COLO668 (cell line): ENCODE results near the gene GRHPR.
"Not testable (repeated sequence)": the region's sequence is repeated elsewhere in the genome, so short reads cannot be mapped to it uniquely, and the experiment has no call there.

ENCODE experiments used
- DNase-seq: peaks from one replicate; lab custom pipeline; 2025; ENCODE audit not compliant: unreplicated experiment; lab: John Stamatoyannopoulos, UW

GRHPR gene

DNA sequence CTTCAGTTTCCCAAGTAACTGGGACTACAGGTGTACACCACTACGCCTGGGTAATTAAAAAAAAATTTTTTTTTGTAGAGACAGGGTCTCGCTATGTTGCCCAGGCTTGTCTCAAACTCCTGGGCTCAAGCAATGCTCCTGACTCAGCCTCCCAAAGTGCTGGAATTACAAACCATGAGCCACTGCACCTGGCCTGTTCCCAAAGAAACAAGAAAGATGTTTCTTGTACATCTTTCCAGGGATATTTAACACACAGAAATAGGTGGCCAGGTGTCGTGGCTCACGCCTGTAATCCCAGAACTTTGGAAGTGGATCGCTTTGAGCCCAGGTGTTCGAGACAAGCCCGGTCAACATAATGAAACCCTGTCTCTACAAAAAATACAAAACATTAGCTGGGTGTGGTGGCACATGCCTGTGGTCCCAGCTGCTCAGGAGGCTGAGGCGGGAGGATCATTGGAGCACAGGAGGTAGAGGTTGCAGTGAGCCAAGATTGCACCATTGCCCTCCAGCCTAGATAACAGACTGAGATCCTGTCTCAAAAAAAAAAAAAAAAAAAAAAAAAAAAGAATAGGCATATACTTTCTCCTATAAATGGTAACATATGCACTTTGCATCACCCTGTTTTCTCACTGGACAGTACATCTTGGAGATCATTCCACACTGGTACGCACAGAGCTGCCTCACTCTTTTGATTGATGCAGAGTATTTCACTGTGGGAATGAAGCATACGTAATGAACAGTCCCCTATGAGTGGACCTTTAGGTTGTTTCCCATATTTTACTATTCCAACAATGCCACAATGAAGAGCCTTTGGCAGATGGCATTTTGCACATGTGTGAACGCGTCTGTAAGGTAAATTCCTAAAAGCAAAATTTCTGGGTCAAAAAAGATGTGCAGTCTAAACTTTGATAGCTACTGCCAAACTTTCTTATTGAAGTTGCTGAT is 2.0 kb upstream of the GRHPR start:
- DNase-seq = no peak

- DNase-seq = no peak
Measured at GRCh38 chr9:37421914-37422288, 595 bp upstream of the GRHPR start.

DNA sequence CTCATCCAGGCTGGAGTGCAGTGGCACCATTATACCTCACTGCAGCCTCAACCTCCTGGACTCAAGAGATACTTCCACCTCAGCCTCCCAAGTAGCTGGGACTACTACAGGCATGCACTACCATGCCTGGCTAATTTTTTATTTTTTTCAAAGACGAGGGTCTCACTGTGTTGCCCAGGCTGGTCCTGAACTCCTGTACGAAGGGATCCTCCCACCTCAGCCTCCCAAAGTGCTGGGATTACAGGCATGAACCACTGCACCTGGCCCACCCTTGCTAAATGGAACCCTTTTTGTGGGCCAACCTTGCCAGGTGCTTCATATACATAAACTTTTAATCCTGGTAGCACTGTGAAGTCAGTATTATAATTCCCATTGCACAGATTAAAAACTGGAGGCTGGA is 1.0 kb downstream of the GRHPR start:
- no peak for DNase-seq

DNA sequence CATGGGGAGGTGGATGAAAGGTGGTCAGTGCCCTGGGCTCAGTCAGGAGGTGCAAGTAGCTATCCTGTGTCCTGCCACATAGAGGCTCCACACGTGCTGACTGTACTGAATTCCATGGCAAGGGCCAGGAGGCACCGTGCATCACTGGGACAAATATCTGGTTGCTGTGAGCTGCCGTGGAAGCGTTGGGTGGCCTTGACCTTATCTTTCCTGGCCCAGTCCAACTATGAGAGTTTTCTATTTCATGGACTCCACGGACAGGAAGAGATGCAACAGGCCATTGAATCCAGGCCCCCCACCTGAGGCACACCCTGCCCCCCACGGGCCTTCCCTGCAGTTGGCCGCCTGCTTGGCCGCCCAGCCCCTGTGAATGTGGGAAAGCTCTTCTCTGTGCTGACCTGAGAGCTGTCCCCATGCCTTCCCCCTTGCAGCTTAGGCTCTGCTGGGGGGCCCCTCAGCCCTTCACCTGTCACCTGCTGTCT is 1.7 kb downstream of the GRHPR start:
- DNase-seq = no peak

DNA sequence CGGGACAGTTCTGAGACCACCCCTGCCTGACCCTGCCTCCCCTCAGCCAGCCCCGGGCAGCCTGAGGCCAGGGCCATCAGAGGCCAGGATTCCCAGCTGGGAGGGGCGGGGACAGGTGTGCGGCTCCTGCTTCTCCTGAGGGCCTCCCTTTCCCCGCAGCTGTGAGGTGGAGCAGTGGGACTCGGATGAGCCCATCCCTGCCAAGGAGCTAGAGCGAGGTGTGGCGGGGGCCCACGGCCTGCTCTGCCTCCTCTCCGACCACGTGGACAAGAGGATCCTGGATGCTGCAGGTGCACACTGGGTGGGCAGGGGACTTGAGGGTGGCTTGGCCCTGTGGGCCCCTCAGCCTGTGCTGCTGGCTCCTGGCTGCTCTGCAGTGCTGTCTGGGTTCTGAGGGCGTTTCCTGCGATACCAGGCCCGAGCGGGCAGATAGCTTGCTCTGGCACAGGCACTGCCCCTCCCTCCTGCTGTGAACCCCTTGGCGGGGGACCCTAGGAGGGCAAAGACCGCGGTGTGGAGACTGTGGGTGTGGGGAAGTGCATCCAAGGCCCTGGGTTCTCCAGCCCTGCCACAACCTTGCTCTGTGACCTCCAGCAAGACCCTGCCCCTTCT is 2.3 kb downstream of the GRHPR start:
- no peak for DNase-seq

GRCh38 chr9:37425298-37425752 is 2.8 kb downstream of the GRHPR start:
- DNase-seq = no peak

DNA sequence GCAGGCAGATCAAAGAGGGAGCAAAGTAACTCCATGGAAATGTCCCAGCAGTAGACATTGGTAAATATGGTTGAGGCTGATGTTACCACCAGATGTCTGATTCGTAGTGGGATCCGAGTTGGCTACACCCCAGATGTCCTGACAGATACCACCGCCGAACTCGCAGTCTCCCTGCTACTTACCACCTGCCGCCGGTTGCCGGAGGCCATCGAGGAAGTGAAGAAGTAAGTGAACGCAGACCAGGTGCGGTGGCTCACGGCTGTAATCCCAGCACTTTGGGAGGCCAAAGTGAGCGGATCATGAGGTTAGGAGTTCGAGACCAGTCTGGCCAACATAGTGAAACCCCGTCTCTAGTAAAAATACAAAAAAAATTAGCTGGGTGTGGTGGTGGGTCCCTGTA is 3.9 kb downstream of the GRHPR start:
- DNase-seq = not testable (repeated sequence)

- no peak for DNase-seq
Measured at GRCh38 chr9:37426846-37427245, 4.3 kb downstream of the GRHPR start.

- no peak for DNase-seq
Measured at GRCh38 chr9:37428345-37428744, 5.8 kb downstream of the GRHPR start.

GRCh38 chr9:37429441-37430285 is 7.2 kb downstream of the GRHPR start:
- no peak for DNase-seq

- no peak for DNase-seq
Measured at GRCh38 chr9:37430841-37431597, 8.5 kb downstream of the GRHPR start.

GRCh38 chr9:37432020-37432419 is 9.5 kb downstream of the GRHPR start:
- no peak for DNase-seq

GRCh38 chr9:37433867-37434371 is 11.4 kb downstream of the GRHPR start:
- no peak for DNase-seq

DNA sequence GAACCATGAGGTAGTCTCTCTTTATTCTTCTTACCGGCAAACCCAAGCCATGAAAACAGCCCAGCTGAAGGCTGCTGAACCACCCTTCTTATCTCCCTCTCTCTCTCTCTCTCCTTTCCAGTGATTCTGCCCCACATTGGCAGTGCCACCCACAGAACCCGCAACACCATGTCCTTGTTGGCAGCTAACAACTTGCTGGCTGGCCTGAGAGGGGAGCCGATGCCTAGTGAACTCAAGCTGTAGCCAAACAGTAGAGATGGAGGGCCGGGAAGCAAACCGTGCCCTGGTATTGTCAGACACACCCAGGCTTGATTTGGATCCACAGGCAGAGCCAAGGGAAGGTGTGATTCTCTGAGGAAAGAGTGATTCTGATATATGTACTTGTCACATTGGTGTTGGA is 14.0 kb downstream of the GRHPR start:
- DNase-seq = no peak

GRCh38 chr9:37437010-37437409 is 14.5 kb downstream of the GRHPR start:
- no peak for DNase-seq

DNA sequence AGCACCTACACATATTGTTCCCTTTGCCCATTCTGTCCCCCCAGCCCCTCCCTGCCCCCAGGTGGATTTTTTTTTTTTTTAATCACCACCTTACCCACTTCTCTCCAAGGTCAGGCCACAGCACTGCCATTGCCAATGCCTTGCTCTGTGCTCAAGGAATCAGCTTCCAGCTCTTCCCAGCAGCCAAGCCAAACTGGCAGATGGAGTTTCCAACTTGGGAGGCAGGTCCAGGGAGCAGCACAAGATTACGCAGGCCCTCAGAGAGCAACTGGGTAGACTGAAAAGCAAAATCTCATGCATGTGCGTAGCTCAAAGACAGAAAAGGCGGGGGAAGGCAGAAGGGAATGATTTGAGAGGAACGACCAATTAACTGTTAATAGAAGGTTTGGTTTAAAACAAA is 15.1 kb downstream of the GRHPR start:
- no peak for DNase-seq

GRCh38 chr9:37438359-37438758 is 15.9 kb downstream of the GRHPR start:
- DNase-seq = no peak

DNA sequence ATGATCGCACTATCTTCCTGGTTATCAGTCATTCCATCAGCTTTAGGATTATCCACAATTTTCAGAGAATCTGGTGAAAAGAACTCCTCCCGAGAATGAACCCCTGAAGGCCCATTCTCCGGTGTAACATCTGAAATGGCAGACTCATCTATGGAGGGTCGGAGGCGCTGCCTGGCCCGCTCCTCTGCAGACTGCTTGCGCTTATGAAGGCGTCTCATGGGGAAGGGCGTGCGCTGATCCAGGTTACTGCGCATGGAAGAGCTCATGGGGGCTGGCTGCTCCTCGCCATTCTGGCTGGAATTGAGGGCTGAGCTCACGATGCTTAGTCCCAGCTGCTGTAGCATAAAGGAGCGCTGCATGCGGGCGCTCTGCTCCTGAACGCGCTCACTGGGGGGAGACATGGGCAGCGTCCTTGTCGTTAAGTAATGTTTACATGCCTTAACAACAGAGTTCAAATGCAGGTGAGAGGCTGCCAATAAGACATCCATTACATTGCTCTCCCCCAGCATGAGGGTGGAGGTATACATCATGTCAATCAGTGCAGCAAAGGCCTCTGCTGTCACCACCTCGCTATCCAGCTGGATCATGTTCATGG is 19.4 kb downstream of the GRHPR start:
- no peak for DNase-seq

GRCh38 chr9:37442556-37442955 is 20.1 kb downstream of the GRHPR start:
- no peak for DNase-seq

GRCh38 chr9:37443566-37443965 is 21.1 kb downstream of the GRHPR start:
- DNase-seq = no peak
